Adrenal gland (tissue), 19 donors: ENCODE data around the gene TAS2R31. TPM values are rescaled to one million over a fixed set of nuclear protein-coding genes. Genes with fewer than 3 reads are reported as not detected.
A peak's percentile ranks its signal among the peaks of the same experiment; 100 is the strongest.

Experiments
- DNase-seq, 7 donors: peaks; one replicate each; pipeline ENCODE4 v3.0.0-alpha.2; 2019 to 2020
- H3K27ac ChIP-seq, 5 donors: fragments of 200-600 bp; sonication (generic) in 4 of 5; 1 replicate in 3 of 5; 2 replicates in 2 of 5; pipeline versions ENCODE4 v1.5.1 to v1.8.0; 2016 to 2020; ENCODE audit warnings: mild to moderate bottlenecking in 1 of 5
- H3K27me3 ChIP-seq: fragments of 200-600 bp; 2 replicates; pipeline ENCODE4 v1.8.0; 2021
- H3K36me3 ChIP-seq, 2 donors: fragments of 200-600 bp; replicated peaks in 1 of 2; 1 replicate in 1 of 2; 2 replicates in 1 of 2; pipeline versions ENCODE4 v1.5.1 to v1.8.0; 2018 to 2022
- H3K4me1 ChIP-seq, 2 donors: fragments of 200-600 bp; replicated peaks in 1 of 2; 1 replicate in 1 of 2; 2 replicates in 1 of 2; pipeline versions ENCODE4 v1.5.1 to v1.8.0; 2018 to 2021
- H3K4me3 ChIP-seq, 4 donors: fragments of 200-600 bp; sonication (generic) in 3 of 4; one replicate each; pipeline ENCODE4 v1.5.1; 2016 to 2018
- H3K9me3 ChIP-seq, 3 donors: fragments of 200-600 bp; sonication (generic) in 1 of 3; replicated peaks in 1 of 3; 1 replicate in 2 of 3; 2 replicates in 1 of 3; pipeline versions ENCODE4 v1.5.1 to v1.8.0; 2016 to 2021
- POLR2A ChIP-seq, 2 donors: fragments of 450-650 bp; IDR thresholded peaks; one replicate each; pipeline ENCODE4 v1.6.1; 2017; ENCODE audit warnings: antibody characterized with exemption in 2 of 2, mild to moderate bottlenecking in 2 of 2, moderate library complexity in 1 of 2
- WGBS, 4 donors: extraction: QIAGEN DNeasy Blood & Tissue Kit in 2 of 4; methylation state at CpG; one replicate each; pipeline versions ENCODE4 v1.1.5 to v1.1.7; 2013 to 2017; 5-methylcytosine and 5-hydroxymethylcytosine counted together
- intact Hi-C, 2 donors: fragments of 100-400 bp; cut with DNase I; formaldehyde crosslinking; loops; one replicate each; pipeline versions ENCODE4 v1.14.1 to v1.15.0; 2022 to 2023
- long read RNA-seq, 10 donors: library from polyadenylated mRNA in 3 of 10; unstranded in 2 of 10; stranded (forward) in 1 of 10; transcript quantifications; one replicate each; pipeline ENCODE4 v2.0.0 and lab custom pipeline, GENCODE V29; 2021 to 2026
- polyA plus RNA-seq, 3 donors: library from polyadenylated mRNA; stranded (reverse); fragments of 200-250 nt in 2 of 3; fragments of 350-450 nt in 1 of 3; fragmentation: Illumina TruSeq in 1 of 3; extraction: RNeasy Lipid Tissue Mini Kit (QIAGEN cat#74804) in 1 of 3; gene quantifications; one replicate each; pipeline ENCODE4 v1.2.3, GENCODE V29; 2013 to 2014
- total RNA-seq, 9 donors: library from RNA; depleted of rRNA in 4 of 9; stranded (reverse); fragments of >200 nt in 4 of 9; fragments of 120-200 nt in 1 of 9; fragmentation: NEBNext Ultra II Directional in 1 of 9; extraction: Animal tissue kit (Norgen Biotek cat#: 25700) in 1 of 9; gene quantifications; one replicate each; pipeline versions ENCODE4 v1.1.0 to v1.2.4, GENCODE V29; 2013 to 2023
- TF ChIP-seq, protein P1 (sequence below), 6 experiments: fragments of 450-650 bp in 4 of 6; fragments of 200-600 bp in 2 of 6; sonication (generic) in 1 of 6; IDR thresholded peaks; 1 replicate in 5 of 6; 2 replicates in 1 of 6; pipeline versions ENCODE4 v1.5.1 to v1.8.0; 2016 to 2021; ENCODE audit warnings: antibody characterized with exemption in 6 of 6, mild to moderate bottlenecking in 2 of 6, moderate library complexity in 1 of 6
- donor health status: healthy with polysubstance abuse.
- donor health status: Bipolar disorder and iron deficiency.
- donor health status: DM: yes; HTN: yes; CAD: no.
- donor health status: DM: no; HTN: no; CAD: no.
- donor health status: DM: no; HTN: no; CAD: no.
- donor health status: DM: yes; HTN: yes; CAD: no.

TAS2R31 gene, protein sequence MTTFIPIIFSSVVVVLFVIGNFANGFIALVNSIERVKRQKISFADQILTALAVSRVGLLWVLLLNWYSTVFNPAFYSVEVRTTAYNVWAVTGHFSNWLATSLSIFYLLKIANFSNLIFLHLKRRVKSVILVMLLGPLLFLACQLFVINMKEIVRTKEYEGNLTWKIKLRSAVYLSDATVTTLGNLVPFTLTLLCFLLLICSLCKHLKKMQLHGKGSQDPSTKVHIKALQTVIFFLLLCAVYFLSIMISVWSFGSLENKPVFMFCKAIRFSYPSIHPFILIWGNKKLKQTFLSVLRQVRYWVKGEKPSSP
- total RNA-seq (10 to 100 TPM in 2 of 9 donors, 1 to 10 TPM in 6, not detected in 1; 1.5 to 28.5 (median 3.9) TPM), polyA plus RNA-seq (under 1 TPM; 0.20 to 0.24 (median 0.20) TPM)
- long read RNA-seq, donor 1, result 0 reads
- long read RNA-seq, donor 2, result 0 reads
- long read RNA-seq, donor 3, result 0 reads
- long read RNA-seq, donor 4, result 0 reads
- long read RNA-seq, donor 5, result 0 reads
- long read RNA-seq, donor 6, result 0 reads
- long read RNA-seq, donor 7, partial matches to known transcripts, result 0 of 1 reads
- long read RNA-seq, donor 7, other reads (novel, unspliced or antisense), result 0 of 1 reads
- long read RNA-seq, donor 8, result 0 reads
- long read RNA-seq, donor 9, partial matches to known transcripts, result 0 of 1 reads
- long read RNA-seq, donor 9, other reads (novel, unspliced or antisense), result 0 of 1 reads
- long read RNA-seq, donor 10, result 0 reads

DNA sequence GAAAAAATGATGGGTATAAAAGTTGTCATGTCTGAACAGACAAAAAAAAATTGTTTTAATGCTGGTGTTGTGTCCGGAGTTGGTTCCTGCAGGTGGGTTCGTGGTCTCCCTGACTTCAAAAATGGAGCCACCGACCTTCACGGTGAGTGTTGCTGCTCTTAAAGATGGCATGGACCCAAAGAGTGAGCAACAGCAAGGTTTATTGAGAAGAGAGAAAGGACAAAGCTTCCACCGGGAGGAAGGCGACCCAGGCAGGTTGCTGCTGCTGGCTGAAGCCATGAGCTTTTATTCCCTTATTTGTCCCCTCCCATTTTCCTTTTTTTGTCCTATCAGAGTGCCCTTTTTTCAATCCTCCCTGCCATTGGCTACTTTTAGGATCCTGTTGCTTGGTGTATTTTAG is at the start of gene TAS2R31:
TSS of gene TAS2R31 (minus strand) at position 101 of the 400 bp plus-strand sequence. CDS start at position 29, 72 bp downstream.
- Histone ChIP-seq H3K4me1 (no peaks in the 10 kb centered on the region), H3K27ac (no peak within 1 kb of the TSS), H3K27me3 (no peaks in the 10 kb centered on the region), H3K4me3 (no peak within 1 kb of the TSS), H3K36me3 (no peaks in the 10 kb centered on the region), H3K9me3 (no peaks in the 10 kb centered on the region)
- 96 to 99% (median 97%) methylated on average over 6 of the region's 6 CpGs for WGBS, 4 donors
- intact Hi-C loops, result no loop called here
- TF ChIP-seq POLR2A (IDR thresholded peaks at IDR 0.05), result no peak
- TF ChIP-seq, protein P1, sequence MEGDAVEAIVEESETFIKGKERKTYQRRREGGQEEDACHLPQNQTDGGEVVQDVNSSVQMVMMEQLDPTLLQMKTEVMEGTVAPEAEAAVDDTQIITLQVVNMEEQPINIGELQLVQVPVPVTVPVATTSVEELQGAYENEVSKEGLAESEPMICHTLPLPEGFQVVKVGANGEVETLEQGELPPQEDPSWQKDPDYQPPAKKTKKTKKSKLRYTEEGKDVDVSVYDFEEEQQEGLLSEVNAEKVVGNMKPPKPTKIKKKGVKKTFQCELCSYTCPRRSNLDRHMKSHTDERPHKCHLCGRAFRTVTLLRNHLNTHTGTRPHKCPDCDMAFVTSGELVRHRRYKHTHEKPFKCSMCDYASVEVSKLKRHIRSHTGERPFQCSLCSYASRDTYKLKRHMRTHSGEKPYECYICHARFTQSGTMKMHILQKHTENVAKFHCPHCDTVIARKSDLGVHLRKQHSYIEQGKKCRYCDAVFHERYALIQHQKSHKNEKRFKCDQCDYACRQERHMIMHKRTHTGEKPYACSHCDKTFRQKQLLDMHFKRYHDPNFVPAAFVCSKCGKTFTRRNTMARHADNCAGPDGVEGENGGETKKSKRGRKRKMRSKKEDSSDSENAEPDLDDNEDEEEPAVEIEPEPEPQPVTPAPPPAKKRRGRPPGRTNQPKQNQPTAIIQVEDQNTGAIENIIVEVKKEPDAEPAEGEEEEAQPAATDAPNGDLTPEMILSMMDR (IDR thresholded peaks at IDR 0.05), result no peak
- DNase-seq, result no peak

DNA sequence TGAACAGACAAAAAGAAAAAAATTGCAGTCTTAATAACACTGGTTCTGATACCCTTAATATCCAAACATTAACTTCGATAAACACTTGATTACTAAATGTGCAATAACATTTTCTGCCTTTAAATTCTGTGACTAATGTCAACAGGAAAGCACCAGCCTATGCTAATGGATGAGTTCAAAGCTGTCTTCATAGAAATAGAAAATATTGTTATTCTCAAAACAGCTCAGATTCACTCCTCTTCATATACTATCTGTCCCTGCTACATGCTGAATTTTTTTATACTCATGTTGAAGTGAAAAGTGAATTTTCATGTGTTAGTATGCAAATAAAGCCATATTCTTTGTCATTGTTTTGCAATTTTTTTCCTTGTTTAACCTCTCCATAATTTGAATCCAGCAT is 47.0 kb upstream of the TAS2R31 start:
- no peaks in the 10 kb centered on the region for H3K9me3 ChIP-seq
- no peak overlapping the region for H3K4me3 ChIP-seq
- intact Hi-C loops, result no loop called here
- 94 to 100% (median 98%) methylated on average over 1 of the region's 1 CpG for WGBS, 4 donors
- H3K36me3 ChIP-seq, result no peaks in the 10 kb centered on the region
- H3K27me3 ChIP-seq, result no peaks in the 10 kb centered on the region
- no peaks in the 10 kb centered on the region for H3K4me1 ChIP-seq
- no peak for TF ChIP-seq POLR2A (IDR thresholded peaks at IDR 0.05)
- TF ChIP-seq, protein P1 (IDR thresholded peaks at IDR 0.05), result no peak
- H3K27ac ChIP-seq, result no peak overlapping the region
- no peak for DNase-seq

DNA sequence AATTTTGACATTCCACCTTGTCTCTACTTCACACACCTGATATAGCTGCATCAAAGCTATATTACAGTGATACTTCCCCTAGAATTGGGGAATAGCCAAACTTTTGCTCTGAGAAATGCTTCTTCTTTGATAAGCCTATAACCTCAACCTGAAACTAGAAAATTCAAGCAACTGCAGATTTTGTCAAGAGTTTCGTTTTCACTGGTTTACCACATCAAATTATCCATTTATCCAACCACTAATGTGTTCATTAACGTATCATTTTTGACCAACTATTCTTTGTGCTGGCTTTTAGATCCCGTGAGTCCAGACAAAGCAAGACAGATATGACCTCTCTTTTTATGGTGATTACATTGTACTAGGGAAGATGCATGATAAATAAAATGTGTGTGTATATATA is 44.4 kb upstream of the TAS2R31 start:
- Histone ChIP-seq H3K36me3 (no peaks in the 10 kb centered on the region), H3K4me1 (peaks cover 0 to 6% of the 10 kb centered on the region in 2 donors), H3K9me3 (no peaks in the 10 kb centered on the region), H3K4me3 (no peak overlapping the region), H3K27ac (no peak overlapping the region), H3K27me3 (no peaks in the 10 kb centered on the region)
- no peak for DNase-seq
- intact Hi-C loops, result no loop called here
- TF ChIP-seq, protein P1 (IDR thresholded peaks at IDR 0.05), result no peak
- TF ChIP-seq POLR2A (IDR thresholded peaks at IDR 0.05), result no peak
- WGBS, 4 donors, result 0 to 89% (median 76%) methylated on average over 2 to 3 of the region's 3 CpGs

DNA sequence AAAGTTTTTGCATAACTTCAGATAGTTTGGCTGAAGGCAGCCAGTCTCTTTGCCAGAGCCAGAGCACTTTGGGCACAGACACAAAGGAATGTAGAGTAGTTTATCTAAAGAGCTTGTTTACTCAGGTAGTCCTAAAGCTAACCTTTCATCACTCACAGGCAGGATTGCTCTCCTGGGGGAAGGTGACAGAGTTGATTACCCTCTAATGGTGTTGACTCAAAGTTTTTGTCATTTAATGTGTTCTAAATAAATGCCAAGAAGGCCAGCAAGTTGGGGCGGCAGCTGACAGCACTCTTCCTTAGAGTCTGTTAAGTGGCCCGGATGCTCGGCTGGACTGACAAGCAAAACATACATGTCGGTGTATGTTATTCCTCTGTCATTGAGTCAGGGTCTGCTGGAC is 40.2 kb upstream of the TAS2R31 start:
- DNase-seq, result no peak
- WGBS, 4 donors, result 48 to 68% (median 63%) methylated on average over 4 of the region's 4 CpGs
- intact Hi-C loops, result no loop called here
- Histone ChIP-seq H3K27ac (peak overlapping the region in 3 of 5 donors; percentile 3 to 21 (median 13)), H3K4me1 (peaks cover 8 to 23% of the 10 kb centered on the region in 2 donors), H3K9me3 (no peaks in the 10 kb centered on the region), H3K27me3 (no peaks in the 10 kb centered on the region), H3K36me3 (no peaks in the 10 kb centered on the region), H3K4me3 (no peak overlapping the region)
- TF ChIP-seq, protein P1 (IDR thresholded peaks at IDR 0.05), result no peak
- TF ChIP-seq POLR2A (IDR thresholded peaks at IDR 0.05), result no peak
